ENCODE data around the gene HTRA3.

GRCh38 chr4:8345053-8345945 lies 75.7 kb downstream of the HTRA3 start:
- TF ChIP-seq CTCF (IDR thresholded peaks at IDR 0.05; ENCODE audit: insufficient read depth, low read length) (no peak), GABPA (IDR thresholded peaks at IDR 0.05; ENCODE audit: low read depth) (no peak), REST (IDR thresholded peaks at IDR 0.05; ENCODE audit: insufficient replicate concordance, low read depth) (no peak), POLR2AphosphoS5 (IDR thresholded peaks at IDR 0.05; ENCODE audit: low read depth) (no peak)
